SK-N-SH (cell line): ENCODE measurements around the gene KRT37.

Source experiments
- CHD2 ChIP-seq: fragments of 150-350 bp; IDR thresholded peaks from 2 replicates; pipeline ENCODE4 v1.6.1; 2018; ENCODE audit warnings: low read length; ENCODE audit not compliant: partially characterized antibody
- CTCF ChIP-seq: fragments of 200-600 bp; sonication (generic); IDR thresholded peaks from 2 replicates; pipeline ENCODE4 v1.6.1; 2017; ENCODE audit warnings: antibody characterized with exemption, mild to moderate bottlenecking, moderate library complexity
- EP300 ChIP-seq, 2 experiments: IDR thresholded peaks; 2 replicates each; pipeline versions ENCODE4 v1.4.0 to v1.6.1; 2012; ENCODE audit warnings: borderline replicate concordance in 1 of 2, low read depth in 1 of 2, low read length in 1 of 2
- EZH2phosphoT487 ChIP-seq: fragments of 200-600 bp; sonication (generic); IDR thresholded peaks from 2 replicates; pipeline ENCODE4 v1.6.1; 2017; ENCODE audit warnings: low read depth, mixed run types, mild to moderate bottlenecking, antibody characterized with exemption, moderate library complexity, borderline replicate concordance
- FOXM1 ChIP-seq: IDR thresholded peaks from 2 replicates; pipeline ENCODE4 v1.4.0; 2012; ENCODE audit warnings: low read depth, mild to moderate bottlenecking
- IRF3 ChIP-seq: fragments of 150-350 bp; IDR thresholded peaks from 2 replicates; pipeline ENCODE4 v1.6.1; 2016; ENCODE audit warnings: mild to moderate bottlenecking, low read depth, low read length
- JUND ChIP-seq: IDR thresholded peaks from 2 replicates; pipeline ENCODE4 v1.4.0; 2012
- MAX ChIP-seq: IDR thresholded peaks from 2 replicates; pipeline ENCODE4 v1.4.0; 2012; ENCODE audit warnings: low read depth
- POLR2AphosphoS5 ChIP-seq: IDR thresholded peaks from 2 replicates; pipeline ENCODE4 v1.6.1; 2012; ENCODE audit warnings: low read depth, low read length
- RFX5 ChIP-seq: IDR thresholded peaks from 2 replicates; pipeline ENCODE4 v1.6.1; 2012; ENCODE audit warnings: mild to moderate bottlenecking, improper control_type of control experiment, low read length
- SMC3 ChIP-seq: IDR thresholded peaks from 2 replicates; pipeline ENCODE4 v1.6.1; 2012; ENCODE audit warnings: low read depth, low read length, improper control_type of control experiment
- TAF1 ChIP-seq: IDR thresholded peaks from 2 replicates; pipeline ENCODE4 v1.6.1; 2012; ENCODE audit warnings: low read depth, mild to moderate bottlenecking, low read length, moderate library complexity, borderline replicate concordance
- USF1 ChIP-seq: IDR thresholded peaks from 2 replicates; pipeline ENCODE4 v1.4.0; 2012; ENCODE audit warnings: low read depth, borderline replicate concordance
- ZBTB33 ChIP-seq: IDR thresholded peaks from 2 replicates; pipeline ENCODE4 v1.4.0; 2012; ENCODE audit warnings: low read depth, borderline replicate concordance

- TF ChIP-seq CTCF (no peak), POLR2AphosphoS5 (no peak), IRF3 (no peak), MAX (no peak), RFX5 (no peak), FOXM1 (no peak), USF1 (no peak), EP300 (IDR thresholded peaks at IDR 0.05; ENCODE audit: borderline replicate concordance in 1 of 2, low read depth in 1 of 2, low read length in 1 of 2) (no peak), CHD2 (no peak), ZBTB33 (no peak), SMC3 (no peak), EZH2phosphoT487 (no peak), TAF1 (no peak), JUND (no peak)
Observed at GRCh38 chr17:41466988-41467387, 42.6 kb upstream of the KRT37 start, which contains the start of gene KRT32.
